A549 (cell line): ENCODE results near the gene PIGP. TPM values are rescaled to one million over a fixed set of nuclear protein-coding genes. Genes with fewer than 3 reads are reported as not detected.
A peak's percentile ranks its signal among the peaks of the same experiment; 100 is the strongest.

ENCODE experiments used
- ATAC-seq, 2 experiments: fragments of 200-7000 bp in 1 of 2; fragments of >200 bp in 1 of 2; cut with Nextera tagmentation in 1 of 2; cut with Tn5 transposase in 1 of 2; 3 replicates each; pipeline versions ENCODE4 v1.8.0 to v1.9.1; 2018 to 2020; ENCODE audit warnings: mild to moderate bottlenecking in 1 of 2, moderate library complexity in 1 of 2
- CTCF ChIA-PET: fragments of 300-600 bp; sonication (Branson Sonifier 250); formaldehyde crosslinking; extraction: SDS; loops from one replicate; lab custom pipeline; 2021; ENCODE audit warnings: antibody characterized with exemption, inconsistent platforms; lab: Yijun Ruan, JAX
- POLR2A ChIA-PET: fragments of 350-600 bp; formaldehyde crosslinking; extraction: SDS; loops from one replicate; lab custom pipeline; 2021; ENCODE audit warnings: antibody characterized with exemption, inconsistent platforms; lab: Yijun Ruan, JAX
- DNase-seq, 2 experiments: peaks; one replicate each; pipeline versions ENCODE4 v3.0.0 to v3.0.0-alpha.2; 2011 to 2016; ENCODE audit warnings: low read depth in 1 of 2, low spot score in 1 of 2
- FAIRE-seq: peaks from 2 replicates; lab custom pipeline; 2011; peaks lifted over from hg19 to GRCh38; lab: Jason Lieb, UNC
- H3K27ac ChIP-seq, 2 experiments: fragments of >200 bp; sonication (Bioruptor Twin); formaldehyde crosslinking; 3 replicates each; pipeline ENCODE4 v1.5.1; 2016 to 2017
- H3K4me1 ChIP-seq: fragments of >200 bp; sonication (Bioruptor Twin); formaldehyde crosslinking; 3 replicates; pipeline ENCODE4 v1.6.1; 2016
- H3K4me2 ChIP-seq: fragments of >200 bp; sonication (Bioruptor Twin); formaldehyde crosslinking; 3 replicates; pipeline ENCODE4 v1.6.1; 2016
- H3K4me3 ChIP-seq: fragments of >200 bp; sonication (Bioruptor Twin); formaldehyde crosslinking; 3 replicates; pipeline ENCODE4 v1.5.1; 2016
- H3K9me3 ChIP-seq: fragments of >200 bp; sonication (Bioruptor Twin); formaldehyde crosslinking; 3 replicates; pipeline ENCODE4 v1.6.1; 2016
- BHLHE40 ChIP-seq: IDR thresholded peaks from 2 replicates; pipeline ENCODE4 v1.6.1; 2012; ENCODE audit warnings: low read depth, low read length, inconsistent platforms
- CBX8 ChIP-seq: fragments of 200-600 bp; sonication (generic); IDR thresholded peaks from 2 replicates; pipeline ENCODE4 v1.6.1; 2016
- E2F6 ChIP-seq: IDR thresholded peaks from 2 replicates; pipeline ENCODE4 v1.6.1; 2012; ENCODE audit warnings: low read depth, borderline replicate concordance
- EHF ChIP-seq: fragments of 250-450 bp; sonication (Bioruptor Pico); IDR thresholded peaks from 2 replicates; pipeline ENCODE4 v1.5.0; 2020; ENCODE audit warnings: mild to moderate bottlenecking
- ELK1 ChIP-seq: fragments of 150-350 bp; IDR thresholded peaks from 2 replicates; pipeline ENCODE4 v1.6.1; 2014; ENCODE audit warnings: low read depth, mild to moderate bottlenecking, low read length
- FOXS1 ChIP-seq: fragments of 250-450 bp; sonication (Bioruptor Pico); IDR thresholded peaks from 2 replicates; pipeline ENCODE4 v1.5.0; 2020; ENCODE audit warnings: mild to moderate bottlenecking, moderate library complexity
- GATA3 ChIP-seq: IDR thresholded peaks from 2 replicates; pipeline ENCODE4 v1.6.1; 2012; ENCODE audit warnings: borderline replicate concordance
- HDAC2 ChIP-seq: fragments of 200-600 bp; sonication (generic); IDR thresholded peaks from 2 replicates; pipeline ENCODE4 v1.6.1; 2016
- HES2 ChIP-seq: fragments of >200 bp; sonication (Bioruptor Twin); formaldehyde crosslinking; IDR thresholded peaks from 2 replicates; pipeline ENCODE4 v1.6.1; 2016
- HMGXB4 ChIP-seq: fragments of 250-450 bp; sonication (Bioruptor Pico); IDR thresholded peaks from 2 replicates; pipeline ENCODE4 v1.5.0; 2021; ENCODE audit warnings: mild to moderate bottlenecking, moderate library complexity, borderline replicate concordance
- JUN ChIP-seq, 2 experiments: fragments of >200 bp; sonication (Bioruptor Twin); formaldehyde crosslinking; IDR thresholded peaks; 2 replicates in 1 of 2; 3 replicates in 1 of 2; pipeline ENCODE4 v1.6.1; 2016 to 2017
- JUNB ChIP-seq: fragments of >200 bp; sonication (Bioruptor Twin); formaldehyde crosslinking; IDR thresholded peaks from 2 replicates; pipeline ENCODE4 v1.6.1; 2016
- KDM1A ChIP-seq: fragments of 200-600 bp; sonication (generic); IDR thresholded peaks from 2 replicates; pipeline ENCODE4 v1.6.1; 2016; ENCODE audit warnings: low read depth, mild to moderate bottlenecking
- MAFK ChIP-seq: fragments of 450-650 bp; IDR thresholded peaks from 2 replicates; pipeline ENCODE4 v1.6.1; 2014; ENCODE audit not compliant: partially characterized antibody
- MAZ ChIP-seq: fragments of 150-350 bp; IDR thresholded peaks from 2 replicates; pipeline ENCODE4 v1.6.1; 2014; ENCODE audit warnings: antibody characterized with exemption, low read depth, low read length, borderline replicate concordance
- NPAS2 ChIP-seq: fragments of 250-450 bp; sonication (Bioruptor Pico); IDR thresholded peaks from 2 replicates; pipeline ENCODE4 v1.8.0; 2022; ENCODE audit warnings: mild to moderate bottlenecking, moderate library complexity, borderline replicate concordance
- NR3C1 ChIP-seq: fragments of >200 bp; sonication (Bioruptor Twin); formaldehyde crosslinking; IDR thresholded peaks from 3 replicates; pipeline ENCODE4 v1.6.1; 2017
- POLR2A ChIP-seq: IDR thresholded peaks from 2 replicates; pipeline ENCODE4 v1.6.1; 2012; ENCODE audit warnings: mild to moderate bottlenecking, low read length
- RAD21 ChIP-seq, 2 experiments: fragments of >200 bp in 1 of 2; sonication (Bioruptor Twin) in 1 of 2; formaldehyde crosslinking in 1 of 2; IDR thresholded peaks in 1 of 2; conservative IDR thresholded peaks in 1 of 2; 2 replicates in 1 of 2; 3 replicates in 1 of 2; pipeline ENCODE4 v1.6.1; 2012 to 2018; ENCODE audit warnings: inconsistent platforms in 1 of 2
- RARB ChIP-seq: fragments of 250-450 bp; sonication (Bioruptor Pico); IDR thresholded peaks from 2 replicates; pipeline ENCODE4 v1.8.0; 2021; ENCODE audit warnings: mild to moderate bottlenecking, moderate library complexity
- RCOR1 ChIP-seq: fragments of 150-350 bp; IDR thresholded peaks from 2 replicates; pipeline ENCODE4 v1.6.1; 2014; ENCODE audit warnings: antibody characterized with exemption, low read length, low read depth
- REST ChIP-seq: fragments of 200-600 bp; sonication (generic); IDR thresholded peaks from 2 replicates; pipeline ENCODE4 v1.6.1; 2016; ENCODE audit warnings: antibody characterized with exemption, mild to moderate bottlenecking, moderate library complexity
- RNF2 ChIP-seq: fragments of 200-600 bp; sonication (generic); IDR thresholded peaks from 2 replicates; pipeline ENCODE4 v1.6.1; 2016; ENCODE audit warnings: low read depth, mild to moderate bottlenecking, antibody characterized with exemption, moderate library complexity, borderline replicate concordance
- USF2 ChIP-seq: fragments of 450-650 bp; IDR thresholded peaks from 2 replicates; pipeline ENCODE4 v1.6.1; 2014; ENCODE audit warnings: antibody characterized with exemption
- ZNF302 ChIP-seq: fragments of 250-450 bp; sonication (Bioruptor Pico); IDR thresholded peaks from 2 replicates; pipeline ENCODE4 v1.9.0; 2021; ENCODE audit warnings: inconsistent platforms, mild to moderate bottlenecking, moderate library complexity
- WGBS: methylation state at CpG from one replicate; pipeline ENCODE4 v1.1.6; 2017; ENCODE audit errors: missing lambda C conversion rate; 5-methylcytosine and 5-hydroxymethylcytosine counted together
- polyA plus RNA-seq, 4 experiments: library from polyadenylated mRNA; depleted of rRNA in 3 of 4; stranded (reverse); fragments of >200 nt; fragmentation: RNase III in 1 of 4; extraction: RNeasy Plus Mini Kit Qiagen cat#74134 plus additional on column Dnase treatment in 1 of 4; gene quantifications; 2 replicates in 3 of 4; 3 replicates in 1 of 4; pipeline ENCODE4 v1.2.3, GENCODE V29; 2011 to 2017

The PIGP gene
- polyA plus RNA-seq, 2 of the 4 experiments (the other 2 are of a cell fraction): 14.8 to 49.5 TPM

GRCh38 chr21:37075214-37075770, 2.4 kb upstream of the PIGP start:
- no peak for FAIRE-seq
- no peak overlapping the region for H3K4me3 ChIP-seq
- TF ChIP-seq FOXS1 (CRISPR knock-in tag): no peak
- no peak for TF ChIP-seq NPAS2
- TF ChIP-seq BHLHE40: no peak
- TF ChIP-seq EHF (CRISPR knock-in tag): no peak
- TF ChIP-seq POLR2A: no peak
- peaks cover 8% of the 10 kb centered on the region; the same call in 2 of the 3 replicates for H3K4me1 ChIP-seq
- H3K9me3 ChIP-seq: no peaks in the 10 kb centered on the region
- POLR2A ChIA-PET: no interaction called here
- peak overlapping the region; percentile 84 for H3K4me2 ChIP-seq
- no peak for ATAC-seq
- CTCF ChIA-PET: interaction anchor here (1.2 to 1.5 kb wide), 2 partner anchors 9 to 12 kb away, joined by 3 to 4 read pairs; no protein-coding TSS in a partner anchor
- WGBS: 91% methylated on average over 4 of the region's 4 CpGs
- DNase-seq: no peak
- H3K27ac ChIP-seq: no peak overlapping the region

GRCh38 chr21:37074546-37074945, 1.7 kb upstream of the PIGP start:
- POLR2A ChIA-PET: no interaction called here
- no peak for FAIRE-seq

GRCh38 chr21:37074197-37074510, 1.3 kb upstream of the PIGP start:
- DNase-seq: peak in 1 of 2 experiments; percentile 4
- Histone ChIP-seq H3K4me3 (peak overlapping the region; percentile 79), H3K4me2 (peak overlapping the region; percentile 84), H3K27ac (peak overlapping the region; percentile 95 to 99), H3K4me1 (peaks cover 8% of the 10 kb centered on the region; the same call in 2 of the 3 replicates), H3K9me3 (no peaks in the 10 kb centered on the region)
- TF ChIP-seq REST: no peak
- TF ChIP-seq FOXS1 (CRISPR knock-in tag): no peak
- TF ChIP-seq ELK1: no peak
- no peak for TF ChIP-seq RAD21 (conservative IDR thresholded peaks at IDR 0.05 in 1 of 2, IDR thresholded peaks at IDR 0.05 in 1 of 2)
- TF ChIP-seq MAZ: no peak
- no peak for TF ChIP-seq NR3C1
- no peak for TF ChIP-seq HDAC2
- ATAC-seq: peak in 1 of 2 experiments; percentile 26; a peak in 3 of 6 replicates
- no peak for FAIRE-seq
- 0% methylated on average over 13 of the region's 13 CpGs for WGBS
- ChIA-PET POLR2A (no interaction called here), CTCF (interaction anchor here (0.6 kb wide), 1 partner anchor 93 kb away, joined by 3 read pairs; no protein-coding TSS in a partner anchor)

More at GRCh38 chr21:37074546-37074945, 1.7 kb upstream of the PIGP start:
- TF ChIP-seq CBX8: no peak
- TF ChIP-seq RNF2: no peak
- no peak for TF ChIP-seq E2F6
- no peak for TF ChIP-seq JUN (IDR thresholded peaks at IDR 0.05)
- TF ChIP-seq ZNF302 (CRISPR knock-in tag): no peak
- TF ChIP-seq FOXS1 (CRISPR knock-in tag): no peak
- no peak for TF ChIP-seq RARB (CRISPR knock-in tag)
- no peak for TF ChIP-seq GATA3
- no peak for TF ChIP-seq RCOR1
- TF ChIP-seq USF2: no peak
- no peak for TF ChIP-seq KDM1A
- TF ChIP-seq JUNB: no peak
- no peak for TF ChIP-seq HMGXB4 (CRISPR knock-in tag)
- no peak for TF ChIP-seq MAZ
- TF ChIP-seq HES2: no peak
- no peak for TF ChIP-seq POLR2A
- TF ChIP-seq MAFK: no peak
- 29% methylated on average over 9 of the region's 9 CpGs for WGBS
- ATAC-seq (no peak), DNase-seq (no peak)
- Histone ChIP-seq H3K9me3 (no peaks in the 10 kb centered on the region), H3K4me2 (peak overlapping the region; percentile 84), H3K4me3 (peak overlapping the region; percentile 79), H3K27ac (peak overlapping the region; percentile 95 to 99; a peak in 5 of 6 replicates), H3K4me1 (peaks cover 8% of the 10 kb centered on the region; the same call in 2 of the 3 replicates)
- CTCF ChIA-PET: interaction anchor here (0.6 to 1.5 kb wide), 2 partner anchors 10 to 93 kb away, joined by 3 read pairs; no protein-coding TSS in a partner anchor
